GM12878 (cell line): ENCODE data around the gene SLC1A2. TPM values are rescaled to one million over a fixed set of nuclear protein-coding genes. Genes with fewer than 3 reads are reported as not detected.

Experiments used
- ATAC-seq: fragments of 200-7000 bp; cut with Tn5 transposase; 3 replicates; pipeline ENCODE4 v1.9.1; 2020; ENCODE audit warnings: mild to moderate bottlenecking, moderate library complexity
- BruUV-seq: library from RNA; stranded (reverse); fragments of 400-500 nt; replicated peaks from 2 replicates; lab custom pipeline; 2021; lab: Mats Ljungman, UMichigan
- CTCF ChIA-PET: fragments of 300-600 bp; sonication (Branson Sonifier 250); formaldehyde crosslinking; extraction: SDS; loops from one replicate; lab custom pipeline; 2021; ENCODE audit warnings: inconsistent platforms; lab: Yijun Ruan, JAX
- POLR2A ChIA-PET: fragments of 350-600 bp; formaldehyde crosslinking; extraction: SDS; loops from one replicate; lab custom pipeline; 2021; ENCODE audit warnings: inconsistent platforms; lab: Charles Lee
- RAD21 ChIA-PET: fragments of 300-600 bp; sonication (Branson Sonifier 250); formaldehyde crosslinking; loops from one replicate; lab custom pipeline; 2023; ENCODE audit warnings: antibody characterized with exemption; ENCODE audit not compliant: unreplicated experiment; lab: Charles Lee
- SMC1A ChIA-PET: fragments of 300-600 bp; sonication (Branson Sonifier 250); formaldehyde crosslinking; loops from one replicate; lab custom pipeline; 2023; ENCODE audit not compliant: unreplicated experiment, uncharacterized antibody; lab: Charles Lee
- DNase-seq: peaks from one replicate; pipeline ENCODE4 v3.0.0-alpha.2; 2011; ENCODE audit warnings: low read depth, low spot score
- FAIRE-seq: peaks from 3 replicates; lab custom pipeline; 2011; peaks lifted over from hg19 to GRCh38; lab: Jason Lieb, UNC
- H2AFZ ChIP-seq: 2 replicates; pipeline ENCODE4 v1.6.0; 2011; ENCODE audit warnings: low read depth, low read length, control low read depth; ENCODE audit not compliant: control insufficient read depth
- H3K27ac ChIP-seq: 2 replicates; pipeline ENCODE4 v1.5.1; 2011; ENCODE audit warnings: control low read depth; ENCODE audit not compliant: control insufficient read depth, insufficient read depth
- H3K27me3 ChIP-seq, 2 experiments: replicated peaks in 1 of 2; 2 replicates each; pipeline versions ENCODE4 v1.6.0 to v1.6.1; 2011; ENCODE audit warnings: low read length in 1 of 2; ENCODE audit not compliant: control insufficient read depth in 2 of 2, insufficient read depth in 2 of 2
- H3K36me3 ChIP-seq, 2 experiments: 2 replicates each; pipeline ENCODE4 v1.5.1; 2011; ENCODE audit warnings: low read length in 1 of 2; ENCODE audit not compliant: control insufficient read depth in 2 of 2, insufficient read depth in 2 of 2
- H3K4me1 ChIP-seq: 2 replicates; pipeline ENCODE4 v1.6.1; 2011; ENCODE audit warnings: mild to moderate bottlenecking, low read length, moderate library complexity, mixed read lengths; ENCODE audit not compliant: control insufficient read depth, insufficient read depth
- H3K4me2 ChIP-seq: 2 replicates; pipeline ENCODE4 v1.6.0; 2011; ENCODE audit warnings: control low read depth; ENCODE audit not compliant: control insufficient read depth, insufficient read depth
- H3K4me3 ChIP-seq: fragments of 200-600 bp; sonication (generic); 2 replicates; pipeline ENCODE4 v1.5.1; 2016
- H3K79me2 ChIP-seq: 2 replicates; pipeline ENCODE4 v1.6.0; 2011; ENCODE audit warnings: low read length; ENCODE audit not compliant: control insufficient read depth, insufficient read depth
- H3K9ac ChIP-seq: 2 replicates; pipeline ENCODE4 v1.8.0; 2011; ENCODE audit warnings: low read length, control low read depth, mixed read lengths; ENCODE audit not compliant: control insufficient read depth, insufficient read depth
- H3K9me3 ChIP-seq: replicated peaks from 3 replicates; pipeline ENCODE4 v1.5.1; 2011; ENCODE audit warnings: mild to moderate bottlenecking, low read length; ENCODE audit not compliant: control insufficient read depth, insufficient read depth
- H4K20me1 ChIP-seq: 2 replicates; pipeline ENCODE4 v1.6.0; 2011; ENCODE audit not compliant: control insufficient read depth, insufficient read depth
- CHD1 ChIP-seq: IDR thresholded peaks from 2 replicates; pipeline ENCODE4 v1.6.1; 2012; ENCODE audit warnings: low read depth, low read length, improper control_type of control experiment
- HDGF ChIP-seq: fragments of 450-650 bp; IDR thresholded peaks from 2 replicates; pipeline ENCODE4 v1.6.1; 2016; ENCODE audit warnings: antibody characterized with exemption
- MEF2B ChIP-seq: fragments of 450-650 bp; IDR thresholded peaks from 2 replicates; pipeline ENCODE4 v1.6.1; 2018; ENCODE audit warnings: mild to moderate bottlenecking, moderate library complexity; ENCODE audit not compliant: partially characterized antibody, poor library complexity, severe bottlenecking
- MYB ChIP-seq: fragments of 150-350 bp; IDR thresholded peaks from 2 replicates; pipeline ENCODE4 v1.6.1; 2014; ENCODE audit warnings: mild to moderate bottlenecking, low read depth, low read length, borderline replicate concordance
- NFXL1 ChIP-seq: fragments of 450-650 bp; IDR thresholded peaks from 2 replicates; pipeline ENCODE4 v1.6.1; 2017; ENCODE audit warnings: antibody characterized with exemption, mild to moderate bottlenecking, borderline replicate concordance
- NFYA ChIP-seq: IDR thresholded peaks from 2 replicates; pipeline ENCODE4 v1.6.1; 2011; ENCODE audit warnings: low read depth, mild to moderate bottlenecking, low read length, improper control_type of control experiment, borderline replicate concordance
- SMAD5 ChIP-seq: IDR thresholded peaks from 2 replicates; pipeline ENCODE4 v1.6.1; 2016; ENCODE audit warnings: antibody characterized with exemption, low read depth
- TBL1XR1 ChIP-seq: IDR thresholded peaks from 2 replicates; pipeline ENCODE4 v1.6.1; 2012; ENCODE audit warnings: low read depth, low read length, improper control_type of control experiment
- WGBS: methylation state at CpG from one replicate; pipeline ENCODE4 v1.1.6; 2016; ENCODE audit warnings: low lambda C conversion rate; ENCODE audit not compliant: insufficient replicate concordance, insufficient coverage; ENCODE audit errors: missing lambda C conversion rate; 5-methylcytosine and 5-hydroxymethylcytosine counted together
- in situ Hi-C: fragments of 300-500 bp; cut with MboI; formaldehyde crosslinking; loops from 9 replicates; pipeline ENCODE4 v1.14.3; 2018; ENCODE audit warnings: mixed read lengths
- intact Hi-C: fragments of 100-400 bp; cut with micrococcal nuclease; formaldehyde crosslinking; loops from one replicate; pipeline ENCODE4 v1.14.2; 2022; ENCODE audit not compliant: unreplicated experiment
- polyA plus RNA-seq, 11 experiments: library from polyadenylated mRNA; depleted of rRNA in 4 of 11; unstranded in 6 of 11; stranded (reverse) in 5 of 11; fragments of >200 nt; fragmentation: Nextera tagmentation in 4 of 11; fragmentation: Illumina TruSeq in 1 of 11; extraction: Ambion mirVana in 4 of 11; extraction: Trizol in 1 of 11; gene quantifications; 1 replicate in 1 of 11; 2 replicates in 10 of 11; pipeline versions ENCODE4 v1.2.1 to v1.2.3, GENCODE V29; 2011 to 2016; ENCODE audit warnings: inconsistent platforms in 2 of 11, missing spikeins in 2 of 11, low read depth in 1 of 11
- total RNA-seq, 4 experiments: library from RNA; depleted of rRNA in 3 of 4; stranded (reverse); fragments of >200 nt in 3 of 4; fragmentation: Illumina TruSeq in 1 of 4; extraction: Trizol in 1 of 4; gene quantifications; 2 replicates each; pipeline versions ENCODE4 v1.2.1 to v1.2.3, GENCODE V29; 2013 to 2021
- TF ChIP-seq, protein P1 (sequence below): IDR thresholded peaks from 2 replicates; pipeline ENCODE4 v1.6.1; 2012; ENCODE audit warnings: mild to moderate bottlenecking, low read depth, low read length
- TF ChIP-seq, protein P2 (sequence below): fragments of 450-650 bp; IDR thresholded peaks from 2 replicates; pipeline ENCODE4 v1.6.1; 2017; ENCODE audit warnings: borderline replicate concordance
- TF ChIP-seq, protein P3 (sequence below): fragments of 150-350 bp; IDR thresholded peaks from 2 replicates; pipeline ENCODE4 v1.6.1; 2014; ENCODE audit warnings: mild to moderate bottlenecking, low read depth, low read length

SLC1A2 gene
- total and polyA plus RNA-seq, 10 of the 15 experiments (the other 5 are each of a cell fraction or from before 2014, with no cell fraction given) = 0.01 to 0.84 (median 0.22) TPM; not detected in 1

DNA sequence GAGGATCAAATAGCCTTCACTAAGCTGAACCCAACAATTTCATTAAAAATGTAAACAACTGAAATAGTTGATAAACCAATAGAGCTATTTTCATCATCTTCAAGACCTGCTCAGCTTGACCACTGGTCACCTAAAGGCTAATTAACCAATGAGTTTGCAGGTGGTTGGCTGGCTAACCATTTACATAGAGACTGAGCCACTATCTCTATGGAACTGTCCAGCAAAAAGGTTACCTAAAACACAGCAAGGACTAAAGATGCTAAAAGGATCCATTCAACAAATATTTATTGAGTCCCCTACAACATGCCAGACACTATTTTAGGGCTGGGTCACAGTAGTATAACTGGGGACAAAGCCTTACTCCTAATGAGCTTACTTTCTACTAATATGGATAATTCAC lies 156.6 kb downstream of the SLC1A2 start:
- no TSS peak for BruUV-seq
- SMC1A ChIA-PET = interaction anchor here (0.6 to 1.6 kb wide), 4 partner anchors 42 to 263 kb away, joined by 3 to 5 read pairs (median 4); no protein-coding TSS in a partner anchor
- Histone ChIP-seq H3K9ac (no peak overlapping the region), H3K9me3 (no peaks in the 10 kb centered on the region), H3K4me3 (no peak overlapping the region), H2AFZ (no peak overlapping the region), H3K36me3 (no peaks in the 10 kb centered on the region), H3K27ac (no peak overlapping the region), H4K20me1 (no peaks in the 10 kb centered on the region), H3K27me3 (no peaks in the 10 kb centered on the region), H3K4me1 (peaks cover under 1% of the 10 kb centered on the region; the same call in 1 of the 2 replicates), H3K4me2 (no peak overlapping the region), H3K79me2 (no peaks in the 10 kb centered on the region)
- in situ Hi-C loops = no loop called here
- no peak for ATAC-seq
- DNase-seq = no peak
- TF ChIP-seq, protein P1, sequence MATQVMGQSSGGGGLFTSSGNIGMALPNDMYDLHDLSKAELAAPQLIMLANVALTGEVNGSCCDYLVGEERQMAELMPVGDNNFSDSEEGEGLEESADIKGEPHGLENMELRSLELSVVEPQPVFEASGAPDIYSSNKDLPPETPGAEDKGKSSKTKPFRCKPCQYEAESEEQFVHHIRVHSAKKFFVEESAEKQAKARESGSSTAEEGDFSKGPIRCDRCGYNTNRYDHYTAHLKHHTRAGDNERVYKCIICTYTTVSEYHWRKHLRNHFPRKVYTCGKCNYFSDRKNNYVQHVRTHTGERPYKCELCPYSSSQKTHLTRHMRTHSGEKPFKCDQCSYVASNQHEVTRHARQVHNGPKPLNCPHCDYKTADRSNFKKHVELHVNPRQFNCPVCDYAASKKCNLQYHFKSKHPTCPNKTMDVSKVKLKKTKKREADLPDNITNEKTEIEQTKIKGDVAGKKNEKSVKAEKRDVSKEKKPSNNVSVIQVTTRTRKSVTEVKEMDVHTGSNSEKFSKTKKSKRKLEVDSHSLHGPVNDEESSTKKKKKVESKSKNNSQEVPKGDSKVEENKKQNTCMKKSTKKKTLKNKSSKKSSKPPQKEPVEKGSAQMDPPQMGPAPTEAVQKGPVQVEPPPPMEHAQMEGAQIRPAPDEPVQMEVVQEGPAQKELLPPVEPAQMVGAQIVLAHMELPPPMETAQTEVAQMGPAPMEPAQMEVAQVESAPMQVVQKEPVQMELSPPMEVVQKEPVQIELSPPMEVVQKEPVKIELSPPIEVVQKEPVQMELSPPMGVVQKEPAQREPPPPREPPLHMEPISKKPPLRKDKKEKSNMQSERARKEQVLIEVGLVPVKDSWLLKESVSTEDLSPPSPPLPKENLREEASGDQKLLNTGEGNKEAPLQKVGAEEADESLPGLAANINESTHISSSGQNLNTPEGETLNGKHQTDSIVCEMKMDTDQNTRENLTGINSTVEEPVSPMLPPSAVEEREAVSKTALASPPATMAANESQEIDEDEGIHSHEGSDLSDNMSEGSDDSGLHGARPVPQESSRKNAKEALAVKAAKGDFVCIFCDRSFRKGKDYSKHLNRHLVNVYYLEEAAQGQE = peak; percentile 65
- TF ChIP-seq TBL1XR1 = no peak
- CTCF ChIA-PET = no interaction called here
- RAD21 ChIA-PET = no interaction called here
- intact Hi-C loops = no loop called here
- no peak for FAIRE-seq
- POLR2A ChIA-PET = interaction anchor here (0.6 kb wide), 1 partner anchor 71 kb away, joined by 3 read pairs; no protein-coding TSS in a partner anchor

DNA sequence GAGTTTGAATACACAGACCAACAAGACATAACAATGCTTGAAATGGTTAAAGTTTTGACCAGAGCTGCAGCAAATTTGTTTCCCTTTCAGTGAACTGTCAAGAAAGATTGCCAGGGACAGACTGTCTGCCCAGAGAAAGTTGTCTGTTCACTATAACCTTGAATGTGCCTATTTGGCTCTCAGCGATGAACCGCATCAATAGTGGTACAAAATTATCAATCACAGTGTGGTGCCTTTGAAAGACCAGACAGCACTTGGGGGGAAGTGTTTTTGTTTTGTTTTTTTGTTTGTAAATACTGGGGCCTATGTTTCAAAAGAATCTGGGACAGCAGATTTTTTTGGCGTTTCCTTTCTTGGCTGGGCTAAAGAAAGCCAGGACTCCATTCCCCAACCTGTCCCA lies 157.3 kb downstream of the SLC1A2 start:
- H3K4me2 ChIP-seq = no peak overlapping the region
- CTCF ChIA-PET = interaction anchor here (1.0 kb wide), 1 partner anchor 292 kb away, joined by 4 read pairs; no protein-coding TSS in a partner anchor
- DNase-seq (no peak), ATAC-seq (no peak), FAIRE-seq (no peak)
- no peaks in the 10 kb centered on the region for H3K79me2 ChIP-seq
- BruUV-seq = no TSS peak
- RAD21 ChIA-PET = interaction anchor here (1.5 kb wide), 1 partner anchor 73 kb away, joined by 3 read pairs; no protein-coding TSS in a partner anchor
- 98% methylated on average over 3 of the region's 3 CpGs for WGBS
- no peak overlapping the region for H3K9ac ChIP-seq
- H3K4me3 ChIP-seq = no peak overlapping the region
- H4K20me1 ChIP-seq = no peaks in the 10 kb centered on the region
- no peaks in the 10 kb centered on the region for H3K36me3 ChIP-seq
- SMC1A ChIA-PET = interaction anchor here (0.9 to 1.9 kb wide), 4 partner anchors 31 to 106 kb away, joined by 3 to 5 read pairs (median 4); no protein-coding TSS in a partner anchor
- peaks cover 5% of the 10 kb centered on the region for H3K4me1 ChIP-seq
- no peak overlapping the region for H3K27ac ChIP-seq
- POLR2A ChIA-PET = interaction anchor here (0.5 kb wide), 1 partner anchor 1971 kb away, joined by 5 read pairs; no protein-coding TSS in a partner anchor
- no peak overlapping the region for H2AFZ ChIP-seq
- no peaks in the 10 kb centered on the region for H3K27me3 ChIP-seq
- in situ Hi-C loops (no loop called here), intact Hi-C loops (no loop called here)
- no peaks in the 10 kb centered on the region for H3K9me3 ChIP-seq
- TF ChIP-seq, protein P2, sequence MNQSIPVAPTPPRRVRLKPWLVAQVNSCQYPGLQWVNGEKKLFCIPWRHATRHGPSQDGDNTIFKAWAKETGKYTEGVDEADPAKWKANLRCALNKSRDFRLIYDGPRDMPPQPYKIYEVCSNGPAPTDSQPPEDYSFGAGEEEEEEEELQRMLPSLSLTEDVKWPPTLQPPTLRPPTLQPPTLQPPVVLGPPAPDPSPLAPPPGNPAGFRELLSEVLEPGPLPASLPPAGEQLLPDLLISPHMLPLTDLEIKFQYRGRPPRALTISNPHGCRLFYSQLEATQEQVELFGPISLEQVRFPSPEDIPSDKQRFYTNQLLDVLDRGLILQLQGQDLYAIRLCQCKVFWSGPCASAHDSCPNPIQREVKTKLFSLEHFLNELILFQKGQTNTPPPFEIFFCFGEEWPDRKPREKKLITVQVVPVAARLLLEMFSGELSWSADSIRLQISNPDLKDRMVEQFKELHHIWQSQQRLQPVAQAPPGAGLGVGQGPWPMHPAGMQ = no peak
- TF ChIP-seq, protein P3, sequence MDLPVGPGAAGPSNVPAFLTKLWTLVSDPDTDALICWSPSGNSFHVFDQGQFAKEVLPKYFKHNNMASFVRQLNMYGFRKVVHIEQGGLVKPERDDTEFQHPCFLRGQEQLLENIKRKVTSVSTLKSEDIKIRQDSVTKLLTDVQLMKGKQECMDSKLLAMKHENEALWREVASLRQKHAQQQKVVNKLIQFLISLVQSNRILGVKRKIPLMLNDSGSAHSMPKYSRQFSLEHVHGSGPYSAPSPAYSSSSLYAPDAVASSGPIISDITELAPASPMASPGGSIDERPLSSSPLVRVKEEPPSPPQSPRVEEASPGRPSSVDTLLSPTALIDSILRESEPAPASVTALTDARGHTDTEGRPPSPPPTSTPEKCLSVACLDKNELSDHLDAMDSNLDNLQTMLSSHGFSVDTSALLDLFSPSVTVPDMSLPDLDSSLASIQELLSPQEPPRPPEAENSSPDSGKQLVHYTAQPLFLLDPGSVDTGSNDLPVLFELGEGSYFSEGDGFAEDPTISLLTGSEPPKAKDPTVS = no peak
- no peak for TF ChIP-seq MYB
- TF ChIP-seq SMAD5 = no peak
- no peak for TF ChIP-seq HDGF
- no peak for TF ChIP-seq MEF2B
- TF ChIP-seq NFYA = no peak
- TF ChIP-seq CHD1 = no peak
- TF ChIP-seq NFXL1 = no peak
